HG03095 (cell line): Measurements from ENCODE around the gene BCAS1.

ENCODE experiments used
- ATAC-seq: cut with Tn5 transposase; IDR thresholded peaks from one replicate; pipeline ENCODE4 v1.9.1; 2021; ENCODE audit warnings: moderate library complexity; ENCODE audit not compliant: unreplicated experiment

BCAS1 gene

DNA sequence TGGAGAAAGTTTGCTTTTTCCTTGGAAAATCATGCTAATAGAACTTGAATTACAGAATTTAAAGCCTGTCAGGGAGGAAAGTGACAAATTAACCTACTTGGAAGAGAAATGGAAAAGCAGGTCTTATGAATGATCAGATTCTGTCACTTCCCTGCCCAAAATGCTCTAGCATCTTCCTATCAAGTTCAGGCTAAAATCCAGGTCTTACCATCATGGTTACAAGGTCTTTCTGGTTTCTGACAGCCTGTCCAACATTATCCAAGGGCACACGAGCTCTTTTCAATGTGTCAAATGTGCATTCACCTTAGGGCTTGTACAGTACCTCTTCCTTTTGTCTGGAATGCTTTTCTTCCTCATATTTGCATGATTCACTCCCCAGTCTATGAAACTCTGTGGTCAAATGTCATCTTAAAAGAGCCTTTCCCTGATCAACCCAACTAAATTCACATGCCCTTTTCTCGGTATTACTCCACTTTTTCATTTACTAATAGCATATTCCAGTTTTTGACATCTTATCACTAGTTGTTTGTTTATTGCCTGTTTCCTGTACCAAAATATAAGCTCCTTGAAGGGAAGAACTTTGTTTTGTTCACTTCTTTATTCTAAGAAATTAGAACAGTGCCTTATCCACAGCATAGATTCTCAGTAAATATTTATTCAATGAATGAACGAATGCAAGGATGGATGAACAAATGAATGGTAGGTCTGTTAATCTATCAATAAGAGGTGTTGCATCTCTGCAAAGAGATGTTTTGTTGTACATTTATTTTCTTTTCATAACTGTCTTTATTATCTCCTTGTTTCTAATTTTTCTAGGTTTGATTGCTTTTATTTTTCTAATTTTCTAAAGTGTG is 139.5 kb downstream of the BCAS1 start:
- ATAC-seq, result no peak

DNA sequence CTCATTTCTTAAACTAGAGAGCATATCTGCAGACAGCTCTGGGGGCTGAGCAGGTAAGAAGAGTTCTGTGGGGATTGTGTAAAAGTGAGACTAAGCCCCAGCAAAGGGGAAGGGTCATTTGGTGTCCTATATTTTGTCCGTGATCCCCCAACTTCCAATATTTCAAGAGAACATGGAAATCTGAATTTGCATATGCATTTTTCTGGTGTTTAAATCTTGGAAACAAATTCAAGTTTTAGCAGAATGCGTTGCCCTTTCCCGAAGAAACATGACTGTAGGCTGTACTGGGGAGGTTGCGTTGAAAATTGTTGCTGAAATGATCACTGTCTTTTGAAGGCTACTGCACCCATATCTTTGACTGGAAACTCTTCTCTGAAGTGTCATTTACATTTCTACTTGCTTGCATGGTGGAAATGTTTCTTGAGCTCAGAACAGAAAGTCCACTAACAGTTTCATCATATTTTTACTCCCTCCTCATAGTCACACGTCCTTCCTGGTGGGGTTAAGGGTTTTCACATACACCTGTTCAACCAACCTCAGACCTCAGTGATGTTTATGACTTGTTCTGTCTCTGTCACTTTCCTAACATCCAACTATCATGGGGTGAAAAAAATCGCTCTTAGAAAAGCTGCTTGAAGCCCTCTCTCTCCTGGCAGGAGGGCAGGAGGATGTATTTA is 140.3 kb downstream of the BCAS1 start:
- ATAC-seq, result peak; percentile 69

DNA sequence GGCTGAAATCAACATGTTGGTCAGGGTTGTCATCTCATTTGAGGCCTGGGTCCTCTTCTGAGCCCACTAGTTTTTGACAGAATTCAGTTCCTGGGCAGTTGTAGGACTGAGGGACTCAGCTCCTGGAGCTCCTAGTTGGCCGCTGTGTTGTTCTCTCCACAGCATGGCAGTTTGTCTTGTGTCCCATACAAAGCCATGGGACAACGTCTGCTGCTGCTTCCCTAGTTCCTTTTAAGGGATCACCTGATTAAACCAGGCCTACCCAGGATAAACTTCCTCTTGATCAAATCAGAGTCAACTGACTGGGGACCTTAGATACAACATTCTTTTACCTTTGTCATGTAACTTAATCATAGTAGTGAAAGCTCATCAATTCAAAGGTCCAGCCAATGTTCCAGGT is 141.0 kb downstream of the BCAS1 start:
- ATAC-seq, result no peak

DNA sequence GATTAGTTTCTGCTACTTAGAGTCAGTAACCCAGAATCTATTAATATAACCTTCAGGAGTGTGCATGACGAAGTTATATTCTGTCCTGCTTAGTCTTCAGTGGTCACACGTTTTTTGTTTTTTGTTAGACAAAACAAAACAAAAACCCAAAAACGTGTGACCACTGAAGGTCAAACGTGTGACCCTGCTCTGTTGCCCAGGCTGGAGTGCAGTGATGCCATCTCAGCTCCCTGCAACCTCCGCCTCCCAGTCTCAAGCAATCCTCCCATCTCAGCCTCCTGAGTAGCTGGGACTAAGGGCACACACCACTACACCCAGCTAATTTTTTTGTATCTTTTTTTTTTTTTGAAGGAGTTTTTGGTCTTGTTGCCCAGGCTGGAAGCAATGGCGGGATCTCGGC is 142.4 kb downstream of the BCAS1 start:
- no peak for ATAC-seq

DNA sequence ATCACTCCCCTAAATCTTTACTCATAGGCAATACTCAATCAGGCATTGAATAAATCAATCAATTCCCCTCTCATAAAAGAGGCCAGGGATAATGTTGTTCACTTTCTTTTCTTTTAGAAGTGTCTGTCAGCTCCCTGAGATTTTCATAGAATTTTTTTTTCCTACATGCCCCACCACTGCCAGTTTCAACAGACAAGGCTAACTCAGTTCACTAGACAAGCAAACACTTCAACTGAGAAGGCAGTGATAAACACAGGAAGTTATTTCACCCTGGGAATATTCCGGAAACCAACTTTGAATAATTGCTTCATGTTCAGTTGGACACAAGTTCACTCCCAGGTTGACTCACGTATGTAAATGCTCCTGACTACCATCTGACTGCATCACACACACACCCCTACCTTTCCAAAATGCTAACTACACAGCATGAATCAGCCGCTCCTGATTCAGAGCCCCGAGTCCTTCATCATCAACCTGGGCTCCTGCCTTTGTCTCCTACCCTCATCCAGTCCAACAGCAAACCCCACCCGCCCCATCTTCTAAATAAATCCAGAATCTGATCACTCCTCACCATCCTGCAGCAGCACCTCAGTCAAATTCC is 143.9 kb downstream of the BCAS1 start:
- ATAC-seq, result peak; percentile 59

DNA sequence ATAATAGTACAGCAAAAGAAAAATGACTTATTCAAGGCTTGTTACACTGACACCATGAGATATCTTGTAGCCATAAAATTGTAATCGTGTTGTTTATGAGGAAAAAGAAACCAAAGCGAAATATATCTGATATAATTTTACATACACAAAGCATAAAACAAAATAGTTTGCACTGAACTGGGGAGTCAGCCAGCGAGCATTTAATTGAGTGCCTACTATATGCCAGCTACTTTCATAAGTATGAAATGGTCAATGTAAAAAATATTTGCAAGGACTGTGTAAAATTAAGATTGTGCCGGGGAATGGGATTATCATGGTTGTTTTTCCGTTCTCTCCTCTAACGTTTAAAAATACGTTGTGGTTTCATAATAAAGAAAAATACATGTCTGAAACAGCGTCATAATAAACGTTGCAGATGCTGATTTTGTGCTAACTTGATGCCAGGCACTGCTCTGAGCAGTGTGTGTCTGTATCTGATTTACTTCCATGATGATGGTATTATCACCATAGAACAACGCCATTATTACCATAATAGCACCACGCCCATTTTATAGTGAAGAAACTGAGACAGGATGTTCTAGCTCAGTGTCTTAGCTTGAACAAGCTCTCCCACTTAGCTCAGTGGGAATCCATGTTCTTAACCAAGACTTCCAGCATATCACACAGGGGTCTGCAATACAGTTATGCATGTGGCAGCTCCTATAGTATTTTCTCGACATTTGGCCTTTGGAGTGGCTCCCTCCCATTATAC is 144.6 kb downstream of the BCAS1 start:
- no peak for ATAC-seq

DNA sequence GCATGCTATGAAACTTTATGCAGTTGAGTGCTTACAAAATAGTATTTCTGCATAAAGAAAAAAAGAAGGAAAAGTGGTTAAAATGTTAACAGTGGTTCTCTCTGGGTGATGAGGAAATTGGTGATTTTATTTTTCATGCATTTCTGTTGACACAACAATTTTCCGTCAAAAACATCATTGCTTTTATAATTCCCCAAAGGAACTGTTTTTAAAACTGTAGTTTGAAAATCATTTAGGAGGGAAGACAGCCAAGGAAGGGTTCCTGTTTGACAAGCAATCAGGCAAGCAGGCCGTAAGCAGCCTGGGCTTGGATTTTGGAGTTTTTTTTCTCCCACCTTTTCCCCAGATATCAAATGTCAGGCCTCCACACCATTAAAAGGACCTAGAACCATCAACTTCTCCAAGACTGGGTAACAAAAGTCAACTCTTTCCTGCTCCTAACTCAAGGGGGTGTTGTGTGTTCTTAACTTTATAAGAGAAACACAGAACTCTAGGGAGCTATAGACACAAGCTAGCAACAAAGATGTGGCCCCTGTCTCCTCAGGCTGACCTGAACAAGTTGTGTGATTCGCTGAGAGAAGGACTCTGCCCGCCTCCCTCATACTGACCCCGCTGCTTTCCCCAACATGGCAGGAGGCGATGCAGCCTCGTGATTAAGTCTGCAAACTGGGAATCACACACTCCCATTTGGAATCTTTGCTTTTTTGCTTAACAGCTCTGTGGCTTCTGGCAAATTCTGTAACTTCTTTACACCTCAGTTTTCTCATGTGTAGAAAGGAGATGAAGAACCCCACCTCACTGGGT is 146.6 kb downstream of the BCAS1 start:
- no peak for ATAC-seq

DNA sequence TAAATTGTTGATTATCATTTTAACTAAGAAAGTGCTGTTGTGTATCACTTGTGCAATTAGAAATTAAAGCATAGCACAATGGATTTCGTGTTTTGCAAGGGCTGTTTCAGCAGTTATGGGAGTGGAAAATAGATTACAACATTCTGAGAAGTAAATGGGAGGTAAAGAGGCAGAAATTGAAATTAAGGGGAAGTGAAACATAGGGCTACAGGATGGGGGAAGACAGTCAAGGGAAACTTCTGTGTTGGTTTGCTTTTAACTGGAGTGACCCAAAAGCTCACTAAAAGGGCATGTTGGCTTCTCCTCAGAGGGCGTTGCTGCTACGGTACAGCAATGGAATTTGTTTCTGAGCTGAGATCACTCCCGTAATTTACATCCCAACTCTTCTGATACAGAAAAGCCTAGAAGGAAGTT is 147.5 kb downstream of the BCAS1 start:
- peak; percentile 41 for ATAC-seq

DNA sequence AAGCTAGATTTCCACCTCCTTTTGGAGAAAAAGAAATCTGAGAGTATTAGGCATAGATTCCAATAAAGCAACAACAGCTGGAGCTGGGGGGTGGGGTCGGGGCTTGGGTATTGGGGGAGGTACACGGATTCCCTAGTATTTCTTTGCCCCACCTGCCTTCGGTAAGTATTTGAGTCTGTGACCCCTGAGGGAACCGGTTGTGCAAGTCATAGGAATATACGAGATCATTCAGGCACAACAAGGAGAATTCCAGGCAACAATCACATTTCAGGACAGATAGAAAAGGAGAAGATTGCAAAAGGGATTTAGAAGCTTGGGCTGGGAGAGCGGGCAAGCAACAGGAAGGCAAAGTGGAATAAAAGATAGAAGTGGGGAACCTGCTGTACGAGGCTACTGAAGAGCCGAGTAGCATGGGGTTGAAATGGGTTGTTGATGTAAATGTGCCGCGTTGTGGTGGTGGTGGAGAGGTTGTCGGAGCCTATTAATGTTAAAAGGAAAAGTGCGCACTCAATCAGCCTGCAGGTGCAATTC is 148.9 kb downstream of the BCAS1 start:
- ATAC-seq, result no peak

DNA sequence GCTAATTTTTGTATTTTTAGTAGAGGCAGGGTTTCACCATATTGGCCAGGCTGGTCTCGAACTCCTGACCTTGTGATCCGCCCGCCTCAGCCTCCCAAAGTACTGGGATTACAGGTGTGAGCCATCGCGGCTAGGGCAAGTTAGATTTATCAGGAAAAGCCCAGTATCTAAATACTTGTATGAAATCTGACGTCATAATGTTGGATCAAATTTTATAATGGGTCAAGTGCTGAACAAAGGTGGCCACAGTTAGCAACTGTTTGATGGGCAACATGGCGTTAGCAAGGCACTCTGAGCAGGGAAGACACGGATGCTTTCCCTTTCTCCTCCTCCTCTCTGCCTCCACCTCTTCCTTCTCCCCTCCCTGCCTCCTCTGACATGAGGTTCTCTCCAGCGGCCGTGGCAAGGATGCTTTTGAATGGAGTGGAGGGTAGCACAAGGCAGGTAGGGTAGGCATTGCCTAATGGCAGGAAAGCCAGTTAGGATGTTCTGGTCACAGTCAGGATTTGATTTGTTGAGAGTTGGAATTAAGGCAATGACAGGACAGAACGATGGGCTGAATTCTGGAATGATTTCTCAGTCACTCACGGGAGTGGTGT is 149.6 kb downstream of the BCAS1 start:
- no peak for ATAC-seq

DNA sequence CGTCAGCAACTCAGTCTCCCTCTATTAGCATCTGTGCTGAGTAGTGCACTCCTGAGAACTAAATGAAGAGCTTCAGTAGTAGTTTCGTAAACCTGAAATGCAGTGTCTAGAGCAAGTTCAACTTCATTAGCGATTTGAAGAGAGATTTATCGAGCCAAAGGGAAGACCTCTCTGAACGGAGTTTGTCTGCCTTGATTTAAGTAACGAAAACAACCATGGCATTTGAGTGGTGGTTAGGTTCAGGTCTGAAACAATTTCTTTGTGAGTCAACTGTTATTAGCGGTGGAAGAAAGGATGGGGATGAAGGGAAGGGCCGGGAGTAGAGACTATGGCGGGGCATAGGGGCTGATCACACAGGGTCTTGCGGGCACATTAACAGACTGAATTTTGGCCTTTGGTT is 150.5 kb downstream of the BCAS1 start:
- no peak for ATAC-seq

DNA sequence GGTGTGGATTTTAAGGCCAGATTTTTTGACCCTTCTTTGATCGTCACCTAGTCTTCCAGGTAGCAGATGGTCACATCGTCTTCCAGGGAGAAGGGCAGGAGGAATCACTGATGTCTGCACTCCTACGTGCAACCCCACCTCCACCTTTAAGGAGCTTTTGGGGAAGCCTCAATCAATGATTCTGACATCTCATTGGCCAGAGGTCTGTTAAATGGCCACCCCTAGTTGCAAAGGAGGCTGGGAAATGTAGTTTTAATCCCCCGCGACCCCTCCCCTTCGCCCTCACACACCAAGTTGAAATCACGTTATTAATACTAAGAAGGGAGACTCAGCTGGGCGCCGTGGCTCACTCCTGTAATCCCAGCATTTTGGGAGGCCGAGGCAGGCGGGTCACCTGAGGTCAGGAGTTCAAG is 151.4 kb downstream of the BCAS1 start:
- no peak for ATAC-seq

DNA sequence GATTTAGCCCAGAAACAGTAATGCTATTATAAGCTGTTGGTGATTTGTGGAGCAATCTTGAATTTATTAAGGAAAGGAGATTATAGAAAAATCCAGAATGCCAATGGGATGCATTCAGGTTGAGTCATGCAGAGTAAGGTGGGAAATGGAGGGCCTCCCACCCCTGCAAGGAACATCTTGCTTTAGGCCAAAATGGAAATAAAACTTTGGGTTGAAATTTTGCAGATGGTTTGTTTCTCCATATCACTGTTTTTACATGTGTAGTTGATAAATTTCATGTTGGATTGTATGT is 152.4 kb downstream of the BCAS1 start:
- no peak for ATAC-seq

DNA sequence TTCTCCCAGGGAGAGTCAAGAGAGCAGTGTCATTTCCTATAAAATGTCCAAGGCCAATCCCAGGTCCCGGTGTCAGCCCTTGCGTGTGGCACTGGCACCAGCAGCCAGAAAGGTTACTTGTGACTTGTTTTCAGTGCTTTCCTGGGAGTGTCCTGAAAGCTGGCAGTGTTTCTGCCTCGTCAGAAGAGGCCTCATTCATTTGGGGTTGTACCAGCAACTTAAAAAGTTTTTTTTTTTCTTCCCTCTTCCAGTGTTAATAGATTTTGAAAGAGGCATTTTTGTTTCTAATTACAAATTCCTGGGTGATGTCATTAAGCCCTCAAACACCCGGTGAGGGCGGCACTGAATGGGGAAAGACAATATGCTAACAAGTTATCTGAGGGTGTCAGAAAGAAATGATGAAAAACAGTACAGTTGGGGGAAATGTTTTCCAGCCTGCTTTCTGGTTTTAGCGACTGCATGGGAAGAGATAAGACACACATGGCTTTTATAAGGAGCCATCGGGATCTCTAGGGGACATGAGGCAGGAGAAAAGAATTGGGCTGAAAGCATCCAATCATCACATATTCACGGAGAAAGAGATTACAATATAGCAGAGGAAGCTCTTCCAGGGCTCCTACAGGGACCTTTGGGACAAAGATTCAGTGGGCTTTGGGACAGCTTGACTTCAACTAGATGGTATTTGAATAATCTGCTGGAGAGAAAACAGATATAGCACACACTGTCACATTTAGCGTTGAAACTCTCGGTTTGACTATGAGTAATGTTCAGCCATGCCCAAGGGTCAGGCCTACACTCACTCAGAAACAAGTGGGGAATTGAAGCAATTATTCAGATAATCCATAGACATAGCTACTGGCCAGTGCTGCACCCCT is 153.0 kb downstream of the BCAS1 start:
- peak; percentile 72 for ATAC-seq

DNA sequence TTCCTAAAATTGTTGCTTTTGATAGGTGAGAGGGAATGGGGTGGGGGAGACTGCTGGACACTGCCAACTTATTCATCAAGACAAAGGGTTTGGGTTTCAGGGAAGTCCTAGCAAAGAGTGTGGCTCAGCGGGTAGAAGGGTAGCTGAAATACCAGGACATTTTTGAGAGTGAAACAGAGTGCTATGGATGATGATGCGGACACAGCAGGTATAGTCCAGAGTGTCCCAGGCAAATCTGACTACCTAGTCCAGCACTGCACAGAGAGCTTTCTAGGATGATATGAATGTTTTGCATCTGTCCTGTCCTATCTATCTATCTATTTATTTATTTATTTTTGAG is 154.3 kb downstream of the BCAS1 start:
- ATAC-seq, result no peak

DNA sequence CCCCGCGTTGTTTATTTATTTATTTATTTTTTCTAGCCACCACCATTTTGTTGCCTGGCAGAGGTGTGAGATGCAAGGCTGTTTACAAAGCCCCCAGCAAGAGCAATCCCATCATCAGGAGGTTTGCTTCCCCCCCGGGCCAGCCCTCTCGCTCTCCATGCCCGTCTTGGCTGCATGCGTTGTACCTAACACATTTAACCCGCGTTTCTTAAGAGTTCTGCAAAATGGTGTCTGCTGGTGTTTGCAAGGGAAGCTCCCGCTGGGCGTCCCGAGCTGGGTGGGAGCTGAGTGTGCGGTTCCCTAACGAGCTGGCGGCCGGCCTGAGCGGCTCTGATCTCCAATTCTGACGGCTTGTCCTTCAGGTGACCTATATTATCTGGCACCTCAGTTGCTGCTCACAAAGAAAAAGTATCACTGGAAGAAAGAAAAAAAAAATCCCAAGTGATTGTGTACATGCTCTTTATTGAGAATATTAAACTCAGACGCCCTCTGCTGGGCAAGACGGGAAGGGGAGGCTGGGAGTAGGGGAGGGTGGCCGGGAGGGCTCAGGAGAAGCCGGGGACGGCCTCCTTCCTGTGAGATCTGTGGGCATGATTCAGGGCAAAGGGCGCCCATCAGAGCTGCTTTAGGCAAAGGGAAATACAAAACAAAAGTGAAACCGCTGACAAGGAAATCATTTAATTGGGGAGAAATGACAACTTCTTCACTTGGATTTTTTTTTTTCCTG is 154.8 kb downstream of the BCAS1 start:
- peak; percentile 58 for ATAC-seq

DNA sequence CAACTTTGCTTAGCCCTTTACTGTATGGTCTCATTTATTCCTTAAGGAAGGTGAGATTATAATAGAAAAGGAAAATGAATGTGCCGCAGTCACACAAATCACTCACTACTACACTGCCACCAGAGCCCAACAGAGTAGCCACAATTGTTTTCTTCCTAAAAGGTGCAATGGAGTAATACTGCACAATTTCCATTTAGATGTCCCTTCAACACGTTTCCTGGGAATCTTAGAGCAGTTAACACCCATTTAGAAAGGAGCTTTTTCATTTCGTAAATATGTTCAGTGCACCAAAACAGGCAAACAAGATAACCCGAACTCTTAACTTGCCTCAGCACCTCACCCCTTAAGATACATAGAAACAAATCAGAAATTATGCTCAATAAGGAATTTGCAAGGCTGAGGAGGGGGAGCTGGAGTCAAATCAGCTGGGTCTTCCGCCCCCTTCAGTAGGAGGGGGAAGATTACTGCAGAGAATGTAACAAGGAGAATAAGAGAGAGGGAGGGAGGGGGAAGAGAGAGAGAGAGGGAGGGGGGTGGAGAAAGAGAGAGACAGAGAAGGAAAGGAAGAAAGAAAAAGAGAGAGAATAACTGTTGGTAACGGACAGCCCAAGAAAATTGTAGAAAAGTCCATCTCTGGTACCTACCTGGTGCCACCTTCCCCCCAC is 155.5 kb downstream of the BCAS1 start:
- no peak for ATAC-seq
